IMR-90 (cell line): Measurements from ENCODE around the gene CWC27. TPM values are rescaled to one million over a fixed set of nuclear protein-coding genes. Genes with fewer than 3 reads are reported as not detected.

Experiments used
- ATAC-seq: fragments of 200-7000 bp; cut with Tn5 transposase; 2 replicates; pipeline ENCODE4 v1.9.1; 2020; ENCODE audit warnings: low read depth, mild to moderate bottlenecking, moderate library complexity
- BruUV-seq: library from RNA; stranded (reverse); fragments of 400-500 nt; replicated peaks from 2 replicates; lab custom pipeline; 2021; lab: Mats Ljungman, UMichigan
- CTCF ChIA-PET: fragments of 300-600 bp; formaldehyde crosslinking; extraction: SDS; loops from one replicate; lab custom pipeline; 2021; ENCODE audit warnings: antibody characterized with exemption; lab: Yijun Ruan, JAX
- POLR2A ChIA-PET: fragments of 300-600 bp; sonication (Branson Sonifier 250); formaldehyde crosslinking; loops from one replicate; lab custom pipeline; 2022; ENCODE audit warnings: antibody characterized with exemption; ENCODE audit not compliant: unreplicated experiment; lab: Charles Lee
- DNase-seq: peaks from one replicate; pipeline ENCODE4 v3.0.0; 2013
- H2AFZ ChIP-seq: replicated peaks from 2 replicates; pipeline ENCODE3; 2013; ENCODE audit warnings: low read length, mild to moderate bottlenecking; ENCODE audit not compliant: poor library complexity
- H2AK5ac ChIP-seq: 2 replicates; pipeline ENCODE4 v1.6.1; 2013; ENCODE audit warnings: low read depth, low read length, inconsistent platforms
- H2AK9ac ChIP-seq: replicated peaks from 2 replicates; pipeline ENCODE3; 2013; ENCODE audit warnings: mild to moderate bottlenecking, low read depth, low read length, moderate library complexity; ENCODE audit not compliant: poor library complexity
- H2BK120ac ChIP-seq: 2 replicates; pipeline ENCODE4 v1.6.1; 2013; ENCODE audit warnings: low read depth, low read length, inconsistent platforms
- H2BK15ac ChIP-seq: 3 replicates; pipeline ENCODE4 v1.6.1; 2013; ENCODE audit warnings: low read depth, low read length, inconsistent platforms
- H2BK20ac ChIP-seq: 2 replicates; pipeline ENCODE4 v1.6.1; 2013; ENCODE audit warnings: low read depth, mild to moderate bottlenecking, inconsistent platforms, low read length, moderate library complexity
- H2BK5ac ChIP-seq: 2 replicates; pipeline ENCODE4 v1.6.1; 2013; ENCODE audit warnings: mild to moderate bottlenecking, low read depth, low read length, inconsistent platforms; ENCODE audit not compliant: poor library complexity, severe bottlenecking
- H3K14ac ChIP-seq: replicated peaks from 2 replicates; pipeline ENCODE4 v1.6.1; 2013; ENCODE audit warnings: low read depth, low read length, inconsistent platforms
- H3K18ac ChIP-seq: 2 replicates; pipeline ENCODE4 v1.6.1; 2013; ENCODE audit warnings: low read depth, low read length, control low read depth
- H3K23ac ChIP-seq: 2 replicates; pipeline ENCODE4 v1.6.1; 2013; ENCODE audit warnings: low read depth, low read length, inconsistent platforms
- H3K27ac ChIP-seq: 2 replicates; pipeline ENCODE4 v1.5.1; 2013; ENCODE audit warnings: mild to moderate bottlenecking, control low read depth, low read length; ENCODE audit not compliant: insufficient read depth
- H3K27me3 ChIP-seq: 2 replicates; pipeline ENCODE4 v1.6.1; 2013; ENCODE audit warnings: low read length; ENCODE audit not compliant: control insufficient read depth, insufficient read depth
- H3K36me3 ChIP-seq: 2 replicates; pipeline ENCODE4 v1.6.1; 2013; ENCODE audit warnings: low read length, mixed read lengths; ENCODE audit not compliant: control insufficient read depth, insufficient read depth
- H3K4ac ChIP-seq: 2 replicates; pipeline ENCODE4 v1.6.1; 2013; ENCODE audit warnings: low read depth, low read length, inconsistent platforms
- H3K4me1 ChIP-seq: 2 replicates; pipeline ENCODE4 v1.6.1; 2013; ENCODE audit warnings: low read length, mixed read lengths; ENCODE audit not compliant: control insufficient read depth, insufficient read depth
- H3K4me2 ChIP-seq: 2 replicates; pipeline ENCODE4 v1.6.1; 2013; ENCODE audit warnings: low read depth, mild to moderate bottlenecking, control low read depth, low read length, moderate library complexity
- H3K4me3 ChIP-seq: 2 replicates; pipeline ENCODE4 v1.5.1; 2013; ENCODE audit warnings: low read depth, mild to moderate bottlenecking, control low read depth, low read length, moderate library complexity; ENCODE audit not compliant: insufficient read depth
- H3K56ac ChIP-seq: 2 replicates; pipeline ENCODE4 v1.6.1; 2013; ENCODE audit warnings: low read length, inconsistent platforms; ENCODE audit not compliant: insufficient read depth; ENCODE audit errors: extremely low read depth
- H3K79me1 ChIP-seq, 2 experiments: 2 replicates each; pipeline ENCODE4 v1.6.1; 2013; ENCODE audit warnings: low read length in 2 of 2, inconsistent platforms in 1 of 2, low read depth in 1 of 2
- H3K9ac ChIP-seq: 2 replicates; pipeline ENCODE4 v1.6.1; 2013; ENCODE audit warnings: low read depth, low read length, control low read depth
- H3K9me1 ChIP-seq: 2 replicates; pipeline ENCODE4 v1.6.1; 2013; ENCODE audit warnings: low read length, inconsistent platforms; ENCODE audit not compliant: insufficient read depth
- H3K9me3 ChIP-seq: 2 replicates; pipeline ENCODE4 v1.6.1; 2013; ENCODE audit warnings: low read length; ENCODE audit not compliant: control insufficient read depth, insufficient read depth
- H4K20me1 ChIP-seq: 2 replicates; pipeline ENCODE4 v1.6.1; 2013; ENCODE audit warnings: low read length, inconsistent platforms; ENCODE audit not compliant: insufficient read depth
- H4K5ac ChIP-seq: 2 replicates; pipeline ENCODE4 v1.6.1; 2013; ENCODE audit warnings: mild to moderate bottlenecking, low read depth, low read length, control low read depth
- H4K8ac ChIP-seq, 2 experiments: 2 replicates each; pipeline ENCODE4 v1.6.1; 2013; ENCODE audit warnings: low read depth in 2 of 2, low read length in 2 of 2, control low read depth in 1 of 2, inconsistent platforms in 1 of 2
- H4K91ac ChIP-seq: 2 replicates; pipeline ENCODE4 v1.6.1; 2013; ENCODE audit warnings: low read depth, low read length, inconsistent platforms; ENCODE audit not compliant: insufficient read depth
- CHD1 ChIP-seq: IDR thresholded peaks from 2 replicates; pipeline ENCODE4 v1.6.1; 2012; ENCODE audit warnings: low read depth, low read length, improper control_type of control experiment
- ELK1 ChIP-seq: fragments of 150-350 bp; IDR thresholded peaks from 2 replicates; pipeline ENCODE4 v1.6.1; 2016; ENCODE audit warnings: low read depth, mild to moderate bottlenecking, low read length, moderate library complexity, borderline replicate concordance
- FOS ChIP-seq: fragments of 150-350 bp; IDR thresholded peaks from 2 replicates; pipeline ENCODE4 v1.6.1; 2016; ENCODE audit warnings: low read depth, low read length
- NFE2L2 ChIP-seq: fragments of 150-350 bp; IDR thresholded peaks from 2 replicates; pipeline ENCODE4 v1.6.1; 2016; ENCODE audit warnings: low read depth, mild to moderate bottlenecking, low read length
- POLR2A ChIP-seq: IDR thresholded peaks from 2 replicates; pipeline ENCODE4 v1.6.1; 2012; ENCODE audit warnings: mild to moderate bottlenecking, low read depth, low read length
- RAD21 ChIP-seq: IDR thresholded peaks from 2 replicates; pipeline ENCODE4 v1.6.1; 2012; ENCODE audit warnings: low read length, improper control_type of control experiment
- RCOR1 ChIP-seq: IDR thresholded peaks from 2 replicates; pipeline ENCODE4 v1.6.1; 2012; ENCODE audit warnings: mild to moderate bottlenecking, low read length, improper control_type of control experiment; ENCODE audit not compliant: insufficient replicate concordance
- RFX5 ChIP-seq: IDR thresholded peaks from 2 replicates; pipeline ENCODE4 v1.8.0; 2012; ENCODE audit warnings: low read depth, mild to moderate bottlenecking, low read length, moderate library complexity
- WGBS, 2 experiments: methylation state at CpG; one replicate each; pipeline versions ENCODE4 v1.1.5 to v1.1.7; 2013; ENCODE audit warnings: missing lambda C conversion rate in 2 of 2; ENCODE audit not compliant: insufficient read length in 1 of 2; ENCODE audit errors: extremely low coverage in 2 of 2; 5-methylcytosine and 5-hydroxymethylcytosine counted together
- dilution Hi-C: fragments of 300-500 bp; cut with HindIII; formaldehyde crosslinking; loops from one replicate; pipeline ENCODE4 v1.14.3; 2018; ENCODE audit warnings: low sequenced_read_pairs; ENCODE audit not compliant: unreplicated experiment
- in situ Hi-C: fragments of 300-500 bp; cut with MboI; formaldehyde crosslinking; loops from 3 replicates; pipeline ENCODE4 v1.14.3; 2019; ENCODE audit warnings: low sequenced_read_pairs, inconsistent platforms, mixed read lengths
- intact Hi-C: fragments of 100-400 bp; cut with micrococcal nuclease; formaldehyde crosslinking; loops from 2 replicates; pipeline ENCODE4 v1.10.0; 2022
- polyA plus RNA-seq, 3 experiments: library from polyadenylated mRNA; depleted of rRNA; stranded (reverse); fragments of >200 nt; gene quantifications; 2 replicates each; pipeline ENCODE4 v1.2.3, GENCODE V29; 2012; ENCODE audit warnings: low replicate concordance in 1 of 3
- total RNA-seq: library from RNA; depleted of rRNA; stranded (reverse); fragments of >200 nt; gene quantifications from 2 replicates; pipeline ENCODE4 v1.2.3, GENCODE V29; 2012

Gene CWC27
- total and polyA plus RNA-seq, 2 of the 4 experiments (the other 2 are of a cell fraction), result 13.3 to 17.1 TPM

GRCh38 chr5:64839936-64840335 is 71.2 kb downstream of the CWC27 start:
- no TSS peak for BruUV-seq
- no peak overlapping the region for H3K18ac ChIP-seq
- no peaks in the 10 kb centered on the region; the same call in 1 of the 2 replicates for H3K36me3 ChIP-seq
- H3K4me2 ChIP-seq, result no peak overlapping the region
- H3K27ac ChIP-seq, result no peak overlapping the region
- no peak overlapping the region; the same call in 1 of the 2 replicates for H3K14ac ChIP-seq
- H3K23ac ChIP-seq, result no peak overlapping the region
- H2BK5ac ChIP-seq, result no peak overlapping the region
- no peak overlapping the region for H2BK120ac ChIP-seq
- dilution Hi-C loops, result no loop called here
- H3K9me3 ChIP-seq, result peaks cover 2% of the 10 kb centered on the region; the same call in 1 of the 2 replicates
- no peak overlapping the region for H2BK15ac ChIP-seq
- no peak overlapping the region for H4K8ac ChIP-seq
- POLR2A ChIA-PET, result no interaction called here
- intact Hi-C loops, result no loop called here
- H4K5ac ChIP-seq, result no peak overlapping the region
- no peaks in the 10 kb centered on the region for H3K4me1 ChIP-seq
- no peak overlapping the region for H2AFZ ChIP-seq
- WGBS, 2 experiments, result 100% methylated on average over 1 of the region's 1 CpG; no CpG with 5 or more reads in 1 of the 2 experiments
- no peak overlapping the region for H3K4me3 ChIP-seq
- H3K9ac ChIP-seq, result no peak overlapping the region
- no peak overlapping the region for H3K4ac ChIP-seq
- no peak overlapping the region for H2BK20ac ChIP-seq
- no peak for DNase-seq
- no peak overlapping the region for H2AK5ac ChIP-seq
- H3K27me3 ChIP-seq, result no peaks in the 10 kb centered on the region
- no peak overlapping the region for H4K91ac ChIP-seq
- no peak for ATAC-seq
- H3K79me1 ChIP-seq, result no peaks in the 10 kb centered on the region
- no peak for TF ChIP-seq RCOR1
- no peak for TF ChIP-seq POLR2A
- TF ChIP-seq CHD1, result no peak
- TF ChIP-seq ELK1, result no peak
- no peak for TF ChIP-seq RFX5
- no peak for TF ChIP-seq RAD21
- no peak for TF ChIP-seq FOS
- no peak for TF ChIP-seq NFE2L2
- H4K20me1 ChIP-seq, result no peaks in the 10 kb centered on the region
- no peak overlapping the region for H2AK9ac ChIP-seq
- in situ Hi-C loops, result no loop called here
- CTCF ChIA-PET, result interaction anchor here (0.6 kb wide), 1 partner anchor 36 kb away, joined by 3 read pairs; no protein-coding TSS in a partner anchor
- no peak overlapping the region for H3K56ac ChIP-seq
- H3K9me1 ChIP-seq, result no peaks in the 10 kb centered on the region; the same call in 1 of the 2 replicates
